HG03103 (cell line): ENCODE data around the gene ASPHD1.
A peak's percentile ranks its signal among the peaks of the same experiment; 100 is the strongest.
"Not testable (repeated sequence)": the region's sequence is repeated elsewhere in the genome, so short reads cannot be mapped to it uniquely, and the experiment has no call there.

ENCODE experiments used
- ATAC-seq: cut with Tn5 transposase; IDR thresholded peaks from one replicate; pipeline ENCODE4 v1.9.1; 2021; ENCODE audit warnings: low read depth; ENCODE audit not compliant: unreplicated experiment

The ASPHD1 gene

DNA sequence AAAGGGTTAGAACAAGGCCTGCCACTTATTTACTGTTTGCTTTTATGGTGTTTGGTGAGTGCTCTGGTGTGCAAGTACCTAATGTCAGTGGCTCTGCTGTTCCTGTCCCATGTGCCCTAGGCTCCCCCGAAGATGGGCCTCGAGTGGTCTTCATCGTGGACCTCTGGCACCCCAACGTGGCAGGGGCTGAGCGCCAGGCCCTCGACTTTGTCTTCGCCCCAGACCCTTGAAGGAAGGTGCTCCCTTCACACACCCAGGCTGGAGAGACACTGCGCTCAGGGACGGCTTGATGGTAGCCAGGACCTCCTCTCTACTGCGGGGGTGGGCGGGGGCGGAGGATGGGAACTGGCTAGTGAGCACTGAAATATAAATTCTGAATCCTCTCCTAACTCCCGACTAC is 5.4 kb downstream of the ASPHD1 start:
- no peak for ATAC-seq

GRCh38 chr16:29906520-29907244 is 6.4 kb downstream of the ASPHD1 start:
- ATAC-seq: no peak

GRCh38 chr16:29907973-29908372 is 7.7 kb downstream of the ASPHD1 start:
- no peak for ATAC-seq

DNA sequence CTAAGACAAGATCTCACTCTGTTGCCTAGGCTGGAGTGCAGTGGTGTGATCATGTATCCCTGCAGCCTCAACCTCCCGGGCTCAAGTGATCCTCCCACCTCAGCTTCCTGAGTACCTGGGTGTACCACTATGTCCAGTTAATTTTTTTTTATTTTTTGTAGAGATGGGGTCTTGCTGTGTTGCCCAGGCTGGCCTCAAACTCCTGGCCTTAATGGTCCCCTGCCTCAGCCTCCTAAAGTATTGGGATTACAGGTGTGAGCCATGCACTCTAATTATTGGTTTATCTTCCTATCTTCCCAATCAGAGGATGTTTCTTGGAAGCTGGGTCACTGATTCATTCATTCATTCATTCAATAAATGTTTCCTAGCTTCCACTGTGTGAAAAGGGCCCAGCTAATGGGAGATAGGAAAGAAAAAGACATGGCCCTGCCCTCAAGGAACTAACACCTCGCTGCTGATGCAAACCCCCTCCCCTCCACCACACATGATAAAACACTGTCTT is 8.5 kb downstream of the ASPHD1 start:
- no peak for ATAC-seq

DNA sequence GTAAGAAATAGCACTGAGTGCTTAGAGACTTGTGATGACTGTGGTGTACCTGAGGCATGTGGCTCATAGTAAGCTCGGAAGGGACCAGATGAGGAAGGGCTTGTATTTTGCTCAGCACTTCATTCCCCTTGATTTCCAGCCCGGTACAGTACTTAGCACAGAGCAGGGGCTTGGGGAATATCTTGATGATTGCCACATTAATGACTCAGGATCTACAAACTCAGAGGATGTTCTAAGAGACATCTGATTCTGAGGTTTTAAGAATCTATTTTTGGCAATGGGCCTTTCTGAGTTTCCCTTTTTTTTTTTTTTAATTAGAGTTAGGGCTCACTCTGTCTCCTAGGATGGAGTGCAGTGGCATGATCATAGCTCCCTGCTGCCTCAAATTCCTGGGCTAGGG is 9.1 kb downstream of the ASPHD1 start:
- no peak for ATAC-seq

GRCh38 chr16:29909851-29910250 is 9.6 kb downstream of the ASPHD1 start:
- ATAC-seq: not testable (repeated sequence)

GRCh38 chr16:29910819-29911675 is 10.8 kb downstream of the ASPHD1 start:
- ATAC-seq: no peak

- no peak for ATAC-seq
Observed at GRCh38 chr16:29911676-29912010, 11.4 kb downstream of the ASPHD1 start.

GRCh38 chr16:29912087-29912486 is 11.8 kb downstream of the ASPHD1 start:
- no peak for ATAC-seq

DNA sequence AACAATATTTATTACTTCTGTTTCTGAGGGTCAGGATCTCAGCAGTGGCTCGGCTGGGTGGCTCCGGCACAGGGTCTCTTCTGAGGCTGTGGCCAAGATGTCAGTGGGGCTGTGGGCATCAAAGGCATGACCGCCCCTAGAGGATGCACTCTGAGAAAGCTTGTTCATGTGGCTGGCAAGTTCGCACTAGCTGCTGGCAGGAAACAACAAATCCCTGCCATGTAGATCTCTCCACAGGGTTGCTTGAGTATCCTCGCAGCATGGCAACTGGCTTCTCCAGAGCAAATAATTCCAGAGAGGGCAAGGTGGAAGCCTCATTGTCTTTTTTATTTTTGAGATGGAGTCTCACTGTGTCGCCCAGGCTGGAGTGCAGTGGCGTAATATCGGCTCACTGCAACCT is 13.2 kb downstream of the ASPHD1 start:
- no peak for ATAC-seq

- no peak for ATAC-seq
Observed at GRCh38 chr16:29915590-29916247, 15.4 kb downstream of the ASPHD1 start.

DNA sequence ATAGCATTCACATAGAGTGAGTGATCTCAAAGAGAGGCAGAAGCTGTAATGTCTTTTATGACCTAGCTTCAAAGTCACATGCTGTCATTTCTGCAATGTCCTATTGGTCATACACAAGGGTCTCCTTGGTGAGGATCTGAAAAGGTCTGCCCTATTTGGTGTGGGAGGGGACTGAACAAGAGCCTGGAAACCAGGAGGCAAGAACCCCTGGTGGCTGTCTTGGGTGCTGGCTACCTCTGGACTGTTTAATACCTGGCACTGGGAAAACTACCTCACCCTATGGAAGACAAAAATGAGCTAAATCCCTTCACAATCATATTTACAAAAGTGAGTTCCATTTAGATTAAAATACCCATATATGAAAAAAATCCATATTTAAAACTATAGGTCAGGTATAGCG is 16.7 kb downstream of the ASPHD1 start:
- no peak for ATAC-seq

GRCh38 chr16:29920288-29921033 is 20.2 kb downstream of the ASPHD1 start:
- no peak for ATAC-seq

- no peak for ATAC-seq
Observed at GRCh38 chr16:29921034-29921385, 20.7 kb downstream of the ASPHD1 start.

GRCh38 chr16:29922326-29922725 is 22.0 kb downstream of the ASPHD1 start:
- ATAC-seq: no peak

DNA sequence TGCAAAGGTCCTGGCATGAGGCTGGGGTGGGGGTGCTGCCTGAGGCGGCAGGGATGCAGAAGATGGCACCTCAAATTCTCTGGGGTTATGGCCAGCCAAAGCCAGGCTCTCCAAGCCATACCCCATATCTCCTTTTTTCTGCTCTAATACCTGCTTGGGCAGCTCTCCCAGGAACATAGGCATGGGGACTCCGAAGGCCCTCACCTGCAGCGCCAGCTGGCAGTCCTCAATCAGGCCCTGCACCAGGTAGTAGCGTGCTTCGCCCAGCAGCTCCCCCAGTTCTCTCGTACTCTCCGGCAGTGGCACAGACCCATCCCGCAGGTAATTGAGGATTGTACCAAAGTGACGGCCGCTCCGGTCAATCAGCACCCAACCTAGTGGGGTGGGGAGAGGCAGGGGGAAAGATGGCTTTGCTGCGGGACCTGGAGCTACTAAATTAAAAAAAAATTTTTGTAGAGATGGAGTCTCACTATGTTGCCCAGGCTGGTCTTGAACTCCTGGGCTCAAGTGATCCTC is 22.8 kb downstream of the ASPHD1 start:
- no peak for ATAC-seq

DNA sequence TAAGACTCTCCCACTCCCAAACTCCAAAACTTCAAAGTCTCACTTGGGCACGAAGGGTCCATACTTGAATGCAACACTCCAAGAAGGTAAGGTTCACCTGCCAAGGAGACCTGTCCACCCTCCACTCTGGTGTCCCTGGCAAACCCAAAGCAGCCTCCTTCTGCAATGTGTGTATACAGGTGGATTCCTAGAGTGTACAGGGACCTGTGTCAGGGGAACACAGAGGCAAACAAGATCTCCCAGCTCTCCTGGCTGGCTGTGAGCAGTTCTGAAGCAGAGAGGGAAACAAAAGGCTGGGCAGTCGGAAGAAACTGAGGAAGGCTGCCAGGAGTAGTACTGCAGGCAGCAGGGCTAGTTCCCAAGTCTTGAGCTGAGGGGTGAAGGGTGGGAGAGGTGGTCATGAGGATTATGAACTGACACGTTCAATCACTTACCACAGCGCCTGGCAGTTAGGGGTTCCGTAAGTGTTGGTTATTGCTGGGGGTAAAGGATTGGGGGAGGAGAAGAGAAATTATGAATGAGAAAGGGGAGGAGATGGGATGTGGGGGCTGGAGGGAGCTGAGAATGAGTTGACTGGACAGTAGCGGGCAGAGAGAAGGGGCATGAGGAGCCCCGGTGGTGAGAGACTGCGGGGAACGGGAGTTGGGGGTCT is 24.9 kb downstream of the ASPHD1 start:
- ATAC-seq: no peak

GRCh38 chr16:29925781-29926710 is 25.8 kb downstream of the ASPHD1 start, which contains the start of gene KCTD13:
KCTD13 (minus strand) TSS chr16:29926226; CDS start chr16:29926033, 193 bp downstream.
- peak; percentile 79 for ATAC-seq

DNA sequence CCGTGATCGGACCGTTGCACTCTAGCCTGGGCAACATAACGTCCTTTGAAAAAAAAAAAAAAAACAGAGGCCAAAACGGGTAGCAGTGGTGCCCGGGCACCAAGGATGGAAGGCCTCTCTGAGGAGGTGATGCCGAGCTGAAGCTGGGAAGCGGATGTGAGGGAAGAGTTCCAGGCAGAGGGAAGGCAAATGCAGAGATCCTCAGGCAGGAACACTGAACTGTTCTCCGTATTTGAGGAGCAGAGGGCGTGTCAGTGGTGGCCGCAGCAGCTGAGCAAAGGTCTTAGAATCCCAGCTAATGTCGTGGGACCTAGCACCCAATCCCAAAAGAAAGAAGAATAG is 26.4 kb downstream of the ASPHD1 start:
- no peak for ATAC-seq
